ENCODE data around the gene CYP27C1. TPM values are rescaled to one million over a fixed set of nuclear protein-coding genes. Genes with fewer than 3 reads are reported as not detected.
"Not testable (repeated sequence)": the region's sequence is repeated elsewhere in the genome, so short reads cannot be mapped to it uniquely, and the experiment has no call there.

Gene CYP27C1
- total and polyA plus RNA-seq, 2 experiments from 2014 or later, result 1.8 to 2.9 TPM

- not testable (repeated sequence) for H3K4me1 ChIP-seq (ENCODE audit: insufficient read depth); H3K4me3 Mint-ChIP-seq; H3K27me3 ChIP-seq (ENCODE audit: insufficient read depth); H3K9me2 ChIP-seq (ENCODE audit: insufficient read depth); H3K4me2 ChIP-seq; H3K36me3 ChIP-seq (ENCODE audit: insufficient read depth); H2AFZ ChIP-seq; H3K4me3 ChIP-seq; H3K27ac Mint-ChIP-seq; H3K79me2 ChIP-seq (replicated peaks; ENCODE audit: insufficient read depth); ATAC-seq; H4K20me1 ChIP-seq (replicated peaks; ENCODE audit: insufficient read depth); H3K27ac ChIP-seq (ENCODE audit: low read depth); H3K36me3 Mint-ChIP-seq (ENCODE audit: low read depth); DNase-seq (ENCODE audit: low spot score); H3F3A ChIP-seq (replicated peaks; ENCODE audit: low read depth); H3K9me3 Mint-ChIP-seq
- peaks cover 11% of the 10 kb centered on the region for H3K27me3 Mint-ChIP-seq (ENCODE audit: insufficient read depth, low read depth, poor library complexity)
- H3K4me1 Mint-ChIP-seq, result peaks cover 20% of the 10 kb centered on the region
Observed at GRCh38 chr2:127224135-127224534, 4.0 kb upstream of the CYP27C1 start.

GRCh38 chr2:127220768-127221527 is 849 bp upstream of the CYP27C1 start:
- H3K27ac Mint-ChIP-seq, result peak overlapping the region; percentile 81; the same call in 1 of the 2 replicates
- H3K9me3 Mint-ChIP-seq, result no peaks in the 10 kb centered on the region
- peaks cover 9% of the 10 kb centered on the region for H3K4me1 ChIP-seq (ENCODE audit: insufficient read depth)
- H3F3A ChIP-seq (replicated peaks; ENCODE audit: low read depth), result peaks cover 6% of the 10 kb centered on the region; the same call in 1 of the 2 replicates
- DNase-seq (ENCODE audit: low spot score) (peak; percentile 75), ATAC-seq (peak; percentile 49)
- H3K4me2 ChIP-seq, result peak overlapping the region; percentile 75
- peaks cover 27% of the 10 kb centered on the region for H3K4me1 Mint-ChIP-seq
- no peaks in the 10 kb centered on the region for H3K9me2 ChIP-seq (ENCODE audit: insufficient read depth)
- H3K27me3 ChIP-seq (ENCODE audit: insufficient read depth), result peaks cover 41% of the 10 kb centered on the region
- TF ChIP-seq POLR2AphosphoS5 (IDR thresholded peaks at IDR 0.05; ENCODE audit: low read depth) (peak; percentile 44), ZNF331 (CRISPR knock-in tag; IDR thresholded peaks at IDR 0.05; ENCODE audit: low read depth) (no peak)
- H3K36me3 ChIP-seq (ENCODE audit: insufficient read depth), result no peaks in the 10 kb centered on the region
- H3K4me3 Mint-ChIP-seq, result peak overlapping the region; percentile 94
- no peaks in the 10 kb centered on the region for H3K79me2 ChIP-seq (replicated peaks; ENCODE audit: insufficient read depth)
- H3K27ac ChIP-seq (ENCODE audit: low read depth), result no peak overlapping the region
- no peaks in the 10 kb centered on the region; the same call in 1 of the 2 replicates for H4K20me1 ChIP-seq (replicated peaks; ENCODE audit: insufficient read depth)
- peaks cover 32% of the 10 kb centered on the region for H3K27me3 Mint-ChIP-seq (ENCODE audit: insufficient read depth, low read depth, poor library complexity)
- no peaks in the 10 kb centered on the region; the same call in 2 of the 3 replicates for H3K36me3 Mint-ChIP-seq (ENCODE audit: low read depth)
- peak overlapping the region; percentile 57 for H3K4me3 ChIP-seq
- H2AFZ ChIP-seq, result peak overlapping the region; percentile 97

- H3K4me1 Mint-ChIP-seq, result peaks cover 15% of the 10 kb centered on the region
- peak overlapping the region; percentile 94 for H3K4me3 Mint-ChIP-seq
- Histone ChIP-seq H4K20me1 (replicated peaks; ENCODE audit: insufficient read depth) (no peaks in the 10 kb centered on the region; the same call in 1 of the 2 replicates), H3K4me1 (ENCODE audit: insufficient read depth) (peaks cover 9% of the 10 kb centered on the region), H3K9me2 (ENCODE audit: insufficient read depth) (no peaks in the 10 kb centered on the region), H3K79me2 (replicated peaks; ENCODE audit: insufficient read depth) (no peaks in the 10 kb centered on the region), H3K27ac (ENCODE audit: low read depth) (no peak overlapping the region), H3K4me3 (peak overlapping the region; percentile 57), H2AFZ (peak overlapping the region; percentile 93), H3K4me2 (peak overlapping the region; percentile 82), H3F3A (replicated peaks; ENCODE audit: low read depth) (peaks cover 6% of the 10 kb centered on the region; the same call in 1 of the 2 replicates), H3K36me3 (ENCODE audit: insufficient read depth) (no peaks in the 10 kb centered on the region), H3K27me3 (ENCODE audit: insufficient read depth) (peaks cover 44% of the 10 kb centered on the region)
- peak; percentile 52 for ATAC-seq
- peaks cover 32% of the 10 kb centered on the region for H3K27me3 Mint-ChIP-seq (ENCODE audit: insufficient read depth, low read depth, poor library complexity)
- H3K36me3 Mint-ChIP-seq (ENCODE audit: low read depth), result no peaks in the 10 kb centered on the region; the same call in 2 of the 3 replicates
- no peaks in the 10 kb centered on the region for H3K9me3 Mint-ChIP-seq
- TF ChIP-seq POLR2AphosphoS5 (IDR thresholded peaks at IDR 0.05; ENCODE audit: low read depth) (peak; percentile 7; the same call in 1 of the 2 replicates), NANOG (IDR thresholded peaks at IDR 0.05; ENCODE audit: borderline replicate concordance) (no peak), CTCF (conservative IDR thresholded peaks at IDR 0.05; ENCODE audit: low read depth in 2 of 2) (no peak), CREB1 (CRISPR knock-in tag; IDR thresholded peaks at IDR 0.05; ENCODE audit: low read depth) (no peak)
- H3K27ac Mint-ChIP-seq, result no peak overlapping the region
- peak; percentile 71 for DNase-seq (ENCODE audit: low spot score)
Observed at GRCh38 chr2:127219171-127220070, 678 bp downstream of the CYP27C1 start.

All from GM23338 (cell line).